ENCODE measurements around the gene FOXO3. TPM values are rescaled to one million over a fixed set of nuclear protein-coding genes. Genes with fewer than 3 reads are reported as not detected.

Gene FOXO3
- total RNA-seq, 1 donor from 2014 or later: 37.3 TPM

DNA sequence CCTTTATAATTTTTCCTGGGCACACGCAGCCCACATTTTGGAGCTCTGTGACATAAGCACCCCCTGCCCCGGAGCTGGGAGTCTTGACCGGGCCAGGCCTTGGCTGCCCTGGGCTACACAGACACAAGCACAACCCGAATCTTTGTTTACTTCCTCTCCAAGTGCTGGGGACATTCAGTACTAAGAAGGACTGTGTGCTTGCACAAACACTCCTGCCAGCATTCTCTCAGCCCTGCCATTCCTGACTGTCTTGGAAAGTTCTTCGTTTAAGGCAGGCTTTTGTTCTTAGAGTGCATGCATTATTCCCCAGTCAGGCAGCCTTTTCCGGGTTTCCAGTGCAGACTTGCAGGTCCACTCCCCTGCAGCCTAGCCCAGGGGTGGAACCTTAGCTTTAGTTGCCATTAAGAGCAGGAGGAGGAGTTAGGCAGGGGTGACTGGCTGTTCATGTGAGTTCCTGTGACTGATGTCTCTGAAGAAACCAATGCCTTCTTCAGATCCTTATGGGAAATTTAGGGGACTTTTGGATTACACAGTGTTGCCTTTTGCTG is 28.6 kb downstream of the FOXO3 start:
- DNase-seq (ENCODE audit: low read depth) (peak; percentile 56), FAIRE-seq (peak; percentile 54)
- Mint-ChIP-seq H3K4me1 (ENCODE audit: low read depth, unreplicated experiment) (peaks cover 76% of the 10 kb centered on the region), H3K27me3 (ENCODE audit: low read depth, unreplicated experiment) (no peaks in the 10 kb centered on the region), H3K9me3 (ENCODE audit: unreplicated experiment) (no peaks in the 10 kb centered on the region), H3K27ac (ENCODE audit: unreplicated experiment) (peak overlapping the region; percentile 65), H3K4me3 (ENCODE audit: unreplicated experiment) (peak overlapping the region; percentile 22), H3K36me3 (ENCODE audit: low read depth, unreplicated experiment) (no peaks in the 10 kb centered on the region)
- no peaks in the 10 kb centered on the region for H3K36me3 ChIP-seq (ENCODE audit: insufficient read depth, low read length)
- H3K27me3 ChIP-seq (ENCODE audit: insufficient read depth, low read length): no peaks in the 10 kb centered on the region
- H3K9ac ChIP-seq (ENCODE audit: low read length): peak overlapping the region; percentile 32
- peaks cover 67% of the 10 kb centered on the region for H4K20me1 ChIP-seq (ENCODE audit: insufficient read depth, low read length)
- no peaks in the 10 kb centered on the region for H3K9me3 ChIP-seq (ENCODE audit: insufficient read depth, low read depth, low read length)
- no peak overlapping the region for H2AFZ ChIP-seq (ENCODE audit: low read depth, low read length)
- H3K27ac ChIP-seq (ENCODE audit: low read depth, low read length): peak overlapping the region; percentile 51
- TF ChIP-seq, protein P1, sequence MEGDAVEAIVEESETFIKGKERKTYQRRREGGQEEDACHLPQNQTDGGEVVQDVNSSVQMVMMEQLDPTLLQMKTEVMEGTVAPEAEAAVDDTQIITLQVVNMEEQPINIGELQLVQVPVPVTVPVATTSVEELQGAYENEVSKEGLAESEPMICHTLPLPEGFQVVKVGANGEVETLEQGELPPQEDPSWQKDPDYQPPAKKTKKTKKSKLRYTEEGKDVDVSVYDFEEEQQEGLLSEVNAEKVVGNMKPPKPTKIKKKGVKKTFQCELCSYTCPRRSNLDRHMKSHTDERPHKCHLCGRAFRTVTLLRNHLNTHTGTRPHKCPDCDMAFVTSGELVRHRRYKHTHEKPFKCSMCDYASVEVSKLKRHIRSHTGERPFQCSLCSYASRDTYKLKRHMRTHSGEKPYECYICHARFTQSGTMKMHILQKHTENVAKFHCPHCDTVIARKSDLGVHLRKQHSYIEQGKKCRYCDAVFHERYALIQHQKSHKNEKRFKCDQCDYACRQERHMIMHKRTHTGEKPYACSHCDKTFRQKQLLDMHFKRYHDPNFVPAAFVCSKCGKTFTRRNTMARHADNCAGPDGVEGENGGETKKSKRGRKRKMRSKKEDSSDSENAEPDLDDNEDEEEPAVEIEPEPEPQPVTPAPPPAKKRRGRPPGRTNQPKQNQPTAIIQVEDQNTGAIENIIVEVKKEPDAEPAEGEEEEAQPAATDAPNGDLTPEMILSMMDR (IDR thresholded peaks at IDR 0.05; ENCODE audit: insufficient read depth, low read depth, low read length): no peak
- no peak for TF ChIP-seq EZH2 (IDR thresholded peaks at IDR 0.05; ENCODE audit: insufficient read depth, low read length)
- H3K79me2 ChIP-seq (ENCODE audit: insufficient read depth, low read length): peaks cover 79% of the 10 kb centered on the region
- no peak overlapping the region for H3K4me3 ChIP-seq (ENCODE audit: insufficient read depth, low read depth, low read length)
- H3K4me1 ChIP-seq (ENCODE audit: insufficient read depth, low read length): peaks cover 44% of the 10 kb centered on the region
- H3K4me2 ChIP-seq (ENCODE audit: low read length): peak overlapping the region; percentile 61

DNA sequence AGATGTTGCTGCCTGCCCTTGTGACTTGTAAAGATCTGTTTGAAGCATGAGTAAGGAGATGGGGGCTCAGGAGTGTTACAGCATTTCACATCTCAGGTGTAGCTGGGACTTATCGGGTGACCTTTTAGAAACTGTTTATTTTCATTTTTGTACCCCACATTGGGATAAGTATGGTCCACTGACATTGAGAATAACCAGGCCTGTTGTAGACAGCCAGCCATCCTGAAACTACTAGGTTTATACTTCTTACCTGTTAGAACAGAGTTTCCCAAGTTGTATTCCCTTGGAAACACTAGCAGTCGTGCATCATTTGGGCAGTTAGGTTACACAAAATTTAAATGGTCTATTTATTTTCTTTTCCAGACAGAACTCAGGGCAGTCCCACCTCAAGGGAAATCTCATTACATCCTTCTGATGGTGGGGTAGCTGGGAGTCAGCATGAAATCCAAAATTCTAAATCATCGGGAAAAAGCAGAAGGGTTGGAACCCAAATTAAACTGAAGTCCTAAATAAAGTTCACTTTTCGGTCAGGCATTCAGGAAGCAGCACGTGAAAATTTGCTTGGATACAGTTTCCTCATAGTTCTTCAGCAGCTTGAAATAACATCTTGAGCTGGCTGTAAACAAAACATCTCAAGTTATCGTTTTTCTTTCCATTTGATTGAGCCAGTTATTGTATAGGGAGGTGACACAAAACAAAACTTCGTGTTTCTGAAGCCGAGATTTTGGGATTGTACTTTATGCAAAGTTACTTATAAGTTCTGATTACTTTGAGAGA is 30.5 kb downstream of the FOXO3 start:
- Histone ChIP-seq H4K20me1 (ENCODE audit: insufficient read depth, low read length) (peaks cover 73% of the 10 kb centered on the region), H3K9ac (ENCODE audit: low read length) (no peak overlapping the region)
- no peak overlapping the region for H3K27ac Mint-ChIP-seq (ENCODE audit: unreplicated experiment)

More for the DNA sequence above, 30.5 kb downstream of the FOXO3 start:
- DNase-seq (ENCODE audit: low read depth): no peak
- FAIRE-seq: no peak
- Mint-ChIP-seq H3K36me3 (ENCODE audit: low read depth, unreplicated experiment) (no peaks in the 10 kb centered on the region), H3K4me3 (ENCODE audit: unreplicated experiment) (no peak overlapping the region), H3K27me3 (ENCODE audit: low read depth, unreplicated experiment) (no peaks in the 10 kb centered on the region), H3K4me1 (ENCODE audit: low read depth, unreplicated experiment) (peaks cover 74% of the 10 kb centered on the region), H3K9me3 (ENCODE audit: unreplicated experiment) (no peaks in the 10 kb centered on the region)
- H3K9me3 ChIP-seq (ENCODE audit: insufficient read depth, low read depth, low read length): no peaks in the 10 kb centered on the region
- no peaks in the 10 kb centered on the region for H3K36me3 ChIP-seq (ENCODE audit: insufficient read depth, low read length)
- peaks cover 82% of the 10 kb centered on the region for H3K79me2 ChIP-seq (ENCODE audit: insufficient read depth, low read length)
- no peak overlapping the region for H3K27ac ChIP-seq (ENCODE audit: low read depth, low read length)
- TF ChIP-seq, protein P1 (IDR thresholded peaks at IDR 0.05; ENCODE audit: insufficient read depth, low read depth, low read length): no peak
- no peak for TF ChIP-seq EZH2 (IDR thresholded peaks at IDR 0.05; ENCODE audit: insufficient read depth, low read length)
- no peak overlapping the region for H2AFZ ChIP-seq (ENCODE audit: low read depth, low read length)
- H3K27me3 ChIP-seq (ENCODE audit: insufficient read depth, low read length): no peaks in the 10 kb centered on the region
- no peak overlapping the region for H3K4me3 ChIP-seq (ENCODE audit: insufficient read depth, low read depth, low read length)
- H3K4me2 ChIP-seq (ENCODE audit: low read length): no peak overlapping the region
- H3K4me1 ChIP-seq (ENCODE audit: insufficient read depth, low read length): peaks cover 44% of the 10 kb centered on the region
